RCC 7860 (cell line): Measurements from ENCODE around the gene HOXC5.

ENCODE experiments used
- DNase-seq: peaks from one replicate; pipeline ENCODE4 v3.0.0-alpha.2; 2015; ENCODE audit warnings: low spot score
- FAIRE-seq: peaks from 2 replicates; lab custom pipeline; 2012; peaks lifted over from hg19 to GRCh38; lab: Jason Lieb, UNC

Gene HOXC5

DNA sequence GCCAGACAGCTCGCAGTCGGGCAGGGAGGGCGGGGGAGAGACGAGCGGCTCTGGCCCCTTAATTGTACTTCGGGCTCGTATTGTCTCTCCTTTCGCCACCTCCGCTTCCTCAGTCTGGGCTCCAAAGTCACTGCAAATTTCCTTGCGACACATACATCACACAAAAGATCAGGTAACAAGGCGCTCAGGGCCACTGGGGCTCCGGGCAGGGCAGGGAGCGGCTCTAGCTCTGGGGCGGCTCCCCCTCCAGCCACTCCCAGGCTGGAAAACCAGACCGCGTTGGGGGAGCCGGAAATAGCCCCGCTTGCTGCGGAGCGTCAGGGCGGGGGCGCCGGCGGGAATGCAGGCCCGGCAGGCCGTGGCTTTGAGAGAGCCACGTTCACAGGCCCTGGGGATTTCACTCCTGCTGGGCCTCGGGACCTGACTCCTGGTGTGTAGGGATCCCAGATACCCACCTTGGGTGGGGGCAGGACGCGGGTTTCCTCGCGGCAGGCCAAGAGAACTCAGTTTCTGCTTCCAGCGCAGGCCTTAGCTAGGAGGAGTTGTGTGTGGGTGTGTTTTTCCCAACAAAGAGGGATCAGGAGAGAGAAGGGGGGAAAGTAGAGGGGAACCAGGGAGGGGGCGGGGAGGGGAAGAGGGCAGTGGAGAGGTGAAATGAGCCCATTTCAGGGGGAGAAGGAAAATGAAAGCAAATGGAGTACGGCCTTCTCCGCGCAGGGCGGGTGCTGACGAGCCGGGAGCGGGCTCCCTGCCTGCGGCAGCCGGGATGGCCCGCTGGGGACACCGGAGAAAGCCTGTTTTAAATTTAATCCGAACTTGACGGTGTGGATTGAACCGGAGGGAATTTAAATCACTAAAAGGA is 37.2 kb upstream of the HOXC5 start:
- FAIRE-seq (no peak), DNase-seq (peak; percentile 58)

DNA sequence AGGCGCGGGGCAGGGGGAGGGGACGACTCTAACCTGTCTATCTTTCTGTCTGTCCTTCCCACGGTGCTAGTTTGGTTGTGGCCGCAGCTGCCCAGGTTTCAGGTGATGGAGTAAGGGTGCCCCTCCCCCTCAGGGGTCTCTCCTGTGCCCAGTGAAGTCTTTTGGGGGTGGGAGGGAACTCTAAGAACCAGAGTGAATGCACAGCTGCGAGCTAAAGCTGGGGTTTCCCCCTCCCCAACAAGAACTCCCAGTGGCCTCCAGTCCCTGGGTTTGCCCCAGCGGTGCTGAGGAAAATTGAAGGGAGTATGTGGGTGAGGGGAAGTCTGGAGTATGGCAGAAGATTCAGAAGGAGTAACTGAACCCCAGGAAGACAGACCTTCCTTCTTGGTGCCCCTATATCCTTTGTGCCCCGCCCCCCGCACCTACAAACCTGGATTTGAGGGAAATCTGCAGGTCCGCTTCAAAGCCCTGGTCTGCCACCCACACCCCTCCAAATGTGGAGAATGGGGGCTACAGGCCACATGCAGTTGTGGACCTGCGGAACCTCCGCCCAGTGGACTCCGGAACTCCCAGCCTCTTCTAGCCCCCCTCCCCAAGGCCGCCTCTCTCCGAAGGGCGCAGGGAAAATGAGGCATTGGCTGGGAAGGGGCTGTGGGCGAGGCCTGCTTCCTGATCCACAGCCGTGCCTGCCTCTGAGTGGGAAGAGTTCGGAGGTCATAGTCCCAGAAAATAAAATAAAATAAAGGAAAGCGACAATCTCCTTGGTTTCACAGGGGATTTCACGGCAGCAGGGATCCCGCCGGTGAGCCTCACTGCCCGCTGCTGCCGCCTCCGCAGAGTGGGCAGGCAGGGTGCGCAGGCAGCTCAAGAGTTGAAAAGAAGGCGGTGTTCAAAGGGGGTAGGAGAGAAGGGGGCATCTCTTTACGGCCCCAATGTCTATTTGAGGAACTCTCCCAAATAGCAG is 36.3 kb upstream of the HOXC5 start:
- FAIRE-seq (no peak), DNase-seq (no peak)

DNA sequence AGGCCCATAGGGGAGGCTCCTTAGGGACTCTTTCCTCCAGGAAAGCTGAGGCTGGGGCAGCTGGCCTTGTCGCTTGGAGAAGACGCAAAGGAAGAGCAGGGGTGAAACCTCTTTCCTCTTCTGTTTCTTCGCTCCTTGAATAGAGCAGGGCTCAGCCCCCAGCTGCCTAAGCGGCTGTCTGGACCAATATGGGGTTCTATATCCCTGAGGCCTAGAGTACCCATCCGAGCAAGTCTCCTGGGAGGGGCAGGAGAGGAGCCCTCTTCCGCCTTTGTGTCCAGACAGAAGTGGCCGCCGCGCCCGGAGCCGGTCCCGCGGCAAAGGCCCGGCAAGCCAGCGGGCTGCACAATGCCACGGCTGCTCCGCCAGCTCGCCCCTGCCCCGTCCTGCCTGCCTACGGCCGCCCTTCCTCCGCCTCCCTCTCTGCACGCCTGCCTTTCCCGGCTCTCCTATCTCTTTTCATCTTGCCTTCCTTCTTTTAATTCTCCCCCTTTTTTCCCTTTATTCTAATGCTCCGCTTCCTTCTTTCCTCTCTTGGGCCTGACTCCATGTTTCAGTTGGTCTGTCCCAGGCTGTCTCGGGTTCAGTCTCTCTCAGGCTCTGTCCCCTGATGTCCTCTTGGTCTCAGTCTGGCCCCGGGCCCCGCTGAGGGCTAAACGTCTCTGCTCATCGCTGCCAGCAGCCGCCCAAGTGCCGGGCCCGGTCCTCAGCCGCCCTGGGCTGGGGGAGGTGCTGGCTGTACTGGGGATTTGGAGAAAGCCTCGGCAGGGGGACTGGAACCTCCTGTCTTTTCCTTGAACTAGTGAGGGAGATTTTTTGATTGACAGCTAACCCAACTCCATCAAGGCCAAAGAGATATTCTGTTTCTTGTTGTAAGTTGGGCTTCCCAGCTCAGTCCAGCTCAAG is 35.4 kb upstream of the HOXC5 start:
- FAIRE-seq: no peak
- DNase-seq: no peak

DNA sequence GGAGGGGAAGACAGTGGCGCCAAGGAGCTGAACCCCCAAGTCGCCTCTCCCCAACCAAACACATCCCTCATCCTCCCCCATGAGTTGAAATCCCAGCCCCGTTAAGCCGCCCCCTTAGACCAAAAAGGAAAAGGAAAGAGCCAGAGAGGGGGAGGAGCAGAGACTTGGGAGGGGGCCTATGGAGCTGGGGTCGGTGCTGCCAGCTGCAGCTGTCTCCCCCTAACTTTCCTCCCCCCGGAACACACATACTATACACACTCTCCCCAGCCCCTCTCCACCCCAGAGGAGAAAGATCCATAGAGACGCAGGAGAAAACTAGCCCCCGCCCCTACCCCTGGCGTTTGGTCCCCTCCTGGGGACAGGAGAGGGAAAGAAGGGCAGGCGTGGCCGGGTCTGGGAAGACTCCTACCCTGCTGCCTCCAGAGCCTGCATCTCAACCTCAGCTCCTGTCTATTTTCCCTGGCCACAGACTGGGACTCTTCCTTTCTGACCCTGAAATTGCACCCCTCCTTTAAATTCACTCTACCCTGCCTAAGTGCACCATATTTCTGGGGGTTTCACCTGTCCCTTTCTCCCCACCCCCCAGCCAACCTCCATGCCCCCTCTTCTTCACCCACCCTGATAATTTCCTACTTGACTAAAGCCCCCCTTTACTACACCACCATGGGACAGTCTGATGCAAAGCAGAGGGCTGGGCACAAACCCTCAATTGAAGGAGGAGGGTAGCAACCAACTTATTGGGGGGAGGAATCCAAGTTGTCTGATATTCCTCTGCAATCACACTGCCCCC is 34.5 kb upstream of the HOXC5 start:
- FAIRE-seq (no peak), DNase-seq (no peak)

DNA sequence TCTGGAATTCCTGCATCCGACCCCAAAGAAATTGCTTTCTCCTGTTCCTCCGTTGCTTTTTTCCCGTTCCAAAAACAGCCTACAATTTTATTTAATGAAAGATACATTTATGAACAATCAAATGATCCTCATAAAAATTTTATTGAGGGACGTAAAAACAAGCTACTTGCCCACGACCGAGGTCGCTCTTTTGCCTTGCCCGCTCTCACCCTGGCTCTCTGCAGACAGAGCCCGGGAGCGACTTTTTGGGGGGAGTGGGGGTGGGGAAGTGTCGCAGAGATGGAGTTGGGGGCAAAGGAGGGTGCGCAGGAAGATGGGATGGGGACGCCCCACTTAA is 34.0 kb upstream of the HOXC5 start:
- no peak for FAIRE-seq

DNA sequence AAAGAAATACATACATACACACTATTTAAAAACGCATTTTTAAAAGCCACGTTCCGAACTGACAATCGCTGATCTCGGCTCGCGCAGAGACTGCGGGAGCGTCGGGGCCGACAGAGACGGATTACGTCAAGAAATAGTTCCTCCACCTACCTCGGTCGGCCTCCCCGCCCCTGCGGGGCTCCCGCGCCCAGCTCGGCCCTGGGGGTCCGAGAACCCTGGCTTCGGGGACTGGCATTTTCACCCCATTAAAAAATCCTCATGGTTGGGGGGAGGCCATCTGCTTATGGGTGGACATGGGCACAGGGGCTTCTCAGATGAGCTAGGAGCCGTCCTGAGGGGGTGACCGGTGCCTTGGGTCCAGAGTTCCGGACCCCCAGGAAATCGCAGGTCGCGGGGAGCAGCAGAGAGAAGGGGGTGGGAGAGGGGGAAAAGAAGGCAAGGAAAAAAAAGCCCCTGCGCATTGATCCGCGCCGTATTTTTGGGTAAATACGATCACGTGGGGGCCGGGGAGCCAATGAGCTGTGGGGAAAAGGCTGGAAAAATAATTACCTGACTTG is 33.2 kb upstream of the HOXC5 start:
- DNase-seq (peak; percentile 11), FAIRE-seq (no peak)

More for the DNA sequence above, 34.0 kb upstream of the HOXC5 start:
- DNase-seq: no peak

DNA sequence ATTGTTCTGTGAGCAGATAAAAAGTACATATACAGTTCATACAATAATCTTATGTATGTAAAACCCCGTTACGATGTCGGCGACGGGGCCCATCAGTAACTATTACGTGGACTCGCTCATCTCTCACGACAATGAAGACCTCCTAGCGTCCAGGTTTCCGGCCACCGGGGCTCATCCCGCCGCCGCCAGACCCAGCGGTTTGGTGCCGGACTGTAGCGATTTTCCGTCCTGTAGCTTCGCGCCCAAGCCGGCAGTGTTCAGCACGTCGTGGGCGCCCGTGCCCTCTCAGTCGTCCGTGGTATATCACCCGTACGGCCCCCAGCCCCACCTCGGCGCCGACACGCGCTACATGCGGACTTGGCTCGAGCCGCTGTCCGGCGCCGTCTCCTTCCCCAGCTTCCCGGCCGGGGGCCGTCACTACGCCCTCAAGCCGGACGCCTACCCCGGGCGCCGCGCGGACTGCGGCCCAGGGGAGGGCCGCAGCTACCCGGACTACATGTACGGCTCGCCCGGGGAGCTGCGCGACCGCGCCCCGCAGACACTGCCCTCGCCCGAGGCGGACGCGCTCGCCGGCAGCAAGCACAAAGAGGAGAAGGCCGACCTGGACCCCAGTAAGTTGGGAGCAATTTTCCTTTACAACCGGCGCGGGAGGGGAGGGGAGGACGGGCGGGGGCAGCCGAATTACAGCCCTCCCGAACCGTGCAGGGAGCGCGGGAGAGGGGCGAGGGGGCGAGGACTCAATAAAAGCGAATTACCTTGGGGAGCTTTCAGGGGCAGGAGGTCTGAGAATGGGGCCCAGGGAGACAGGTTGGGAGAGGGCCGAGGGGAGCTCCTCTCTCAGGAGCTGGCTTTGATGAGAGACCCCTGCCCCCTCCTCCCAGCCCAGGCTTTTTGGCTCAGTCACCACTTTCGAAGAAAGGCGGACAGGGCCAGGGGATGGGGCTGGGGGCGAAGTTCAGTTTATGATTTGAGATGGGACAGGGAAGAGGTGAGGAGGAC is 32.4 kb upstream of the HOXC5 start, which contains the start of gene HOXC9:
HOXC9 (plus strand) TSS at position 46 of the 999 bp plus-strand sequence; CDS start at position 74, 28 bp downstream.
- FAIRE-seq (no peak), DNase-seq (peak; percentile 14)

DNA sequence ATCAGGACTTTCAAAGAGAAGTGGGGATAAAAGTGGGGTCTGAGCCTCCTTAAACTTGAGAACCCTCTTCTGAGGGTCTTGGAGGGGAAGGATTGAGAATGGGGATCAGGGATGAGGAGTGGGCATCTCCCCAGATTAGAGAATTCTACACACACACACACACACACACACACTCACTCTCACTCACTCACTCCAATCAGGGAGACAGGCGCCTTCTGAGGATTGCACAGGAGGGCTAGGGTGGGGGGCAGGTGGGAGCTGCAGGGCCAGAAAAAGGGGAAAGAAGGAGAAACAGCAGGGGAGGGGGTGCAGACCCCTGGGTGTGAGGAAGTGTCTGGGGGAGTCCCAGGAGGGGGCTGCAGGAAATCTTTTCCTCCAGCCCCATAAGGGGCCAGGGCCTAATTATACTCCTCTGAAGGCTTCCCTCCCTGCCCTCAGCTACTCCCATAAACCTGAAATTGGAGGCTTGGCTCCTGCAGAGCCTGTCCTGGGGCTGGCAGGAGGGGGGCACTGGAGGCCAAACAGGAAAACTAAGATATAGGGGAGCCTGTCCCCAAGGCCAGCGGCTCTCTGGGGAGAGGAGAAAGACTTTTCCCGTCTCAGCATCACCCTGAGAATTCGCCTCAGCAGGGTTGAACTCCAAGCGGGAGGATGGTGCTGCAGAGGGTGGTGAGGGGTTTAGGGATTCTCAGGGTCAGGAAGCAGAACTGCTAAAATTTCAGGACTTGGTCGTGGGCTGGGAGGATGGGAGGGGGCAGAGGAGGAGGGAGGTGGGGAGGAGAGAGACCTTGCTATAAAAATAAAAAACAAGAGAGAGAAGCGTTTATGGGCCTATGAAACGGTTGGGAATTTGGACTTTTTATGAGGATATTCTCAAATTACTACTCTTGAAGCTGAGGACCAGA is 31.3 kb upstream of the HOXC5 start:
- no peak for FAIRE-seq

DNA sequence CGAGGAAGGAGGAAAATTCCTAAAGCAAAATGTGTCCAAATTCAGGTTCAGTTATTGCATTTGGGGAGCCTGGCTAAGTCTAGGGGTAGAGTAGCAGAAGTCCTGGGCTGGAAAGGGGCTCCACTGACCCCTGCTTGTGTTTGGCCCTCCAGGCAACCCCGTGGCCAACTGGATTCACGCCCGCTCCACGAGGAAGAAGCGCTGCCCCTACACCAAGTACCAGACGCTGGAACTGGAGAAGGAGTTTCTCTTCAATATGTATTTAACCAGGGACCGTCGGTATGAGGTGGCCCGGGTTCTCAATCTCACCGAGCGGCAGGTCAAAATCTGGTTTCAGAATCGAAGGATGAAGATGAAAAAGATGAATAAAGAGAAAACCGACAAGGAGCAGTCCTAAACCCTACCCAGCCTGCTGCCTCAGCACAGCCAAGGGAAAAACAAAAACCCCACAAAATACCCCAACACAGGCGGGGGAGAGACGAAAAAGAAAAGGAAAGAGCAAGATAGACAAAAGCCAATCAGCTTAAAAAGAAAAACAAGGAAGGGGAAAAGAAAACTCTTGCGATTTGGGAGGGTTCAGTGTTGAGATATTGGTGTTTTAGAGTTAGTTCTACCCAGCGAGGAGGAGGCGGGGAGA is 30.5 kb upstream of the HOXC5 start:
- FAIRE-seq (no peak), DNase-seq (no peak)

More for the DNA sequence above, 31.3 kb upstream of the HOXC5 start:
- DNase-seq: no peak

DNA sequence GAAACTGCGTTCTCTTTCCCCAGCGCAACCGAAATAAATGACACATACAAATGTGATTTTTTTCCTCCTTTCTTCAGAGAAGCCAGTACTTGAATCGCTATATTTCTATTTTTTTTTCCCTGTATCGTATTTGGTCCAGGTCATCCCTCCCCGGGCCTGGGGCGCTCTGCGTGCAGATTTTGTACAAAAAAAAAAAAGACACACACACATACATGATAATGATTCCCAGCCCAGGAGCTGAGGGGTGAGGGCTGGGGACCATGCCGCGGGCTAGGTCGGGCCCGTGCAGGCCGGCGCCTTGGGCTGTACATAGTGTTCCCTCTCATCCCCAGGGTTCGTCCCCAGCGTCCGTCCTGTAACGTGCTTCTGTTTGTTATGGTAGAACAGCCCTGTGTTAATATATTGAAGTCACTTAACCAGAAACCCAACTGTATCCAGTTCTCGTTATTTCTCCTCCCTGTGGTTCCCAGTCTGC is 29.9 kb upstream of the HOXC5 start:
- FAIRE-seq (no peak), DNase-seq (no peak)

DNA sequence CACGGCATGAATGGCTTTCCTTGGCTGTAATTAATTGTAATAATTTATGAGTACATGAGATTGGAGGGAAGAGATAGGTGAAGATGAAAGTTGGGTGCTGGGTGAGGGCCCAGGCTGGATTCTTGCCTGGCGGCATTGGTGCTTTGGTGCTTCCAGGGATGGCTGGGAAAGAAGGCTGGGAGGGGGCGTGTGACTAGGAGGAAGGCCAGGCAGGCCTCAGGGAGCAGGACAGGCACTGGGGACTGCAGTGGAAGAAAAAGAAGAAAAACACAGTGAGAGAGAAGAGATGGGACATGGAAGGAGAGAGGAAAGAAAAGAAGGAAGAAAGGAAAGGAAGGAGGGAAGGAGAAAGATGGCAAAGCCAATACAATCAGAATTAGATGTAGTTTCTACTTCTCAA is 29.2 kb upstream of the HOXC5 start:
- FAIRE-seq (no peak), DNase-seq (no peak)

DNA sequence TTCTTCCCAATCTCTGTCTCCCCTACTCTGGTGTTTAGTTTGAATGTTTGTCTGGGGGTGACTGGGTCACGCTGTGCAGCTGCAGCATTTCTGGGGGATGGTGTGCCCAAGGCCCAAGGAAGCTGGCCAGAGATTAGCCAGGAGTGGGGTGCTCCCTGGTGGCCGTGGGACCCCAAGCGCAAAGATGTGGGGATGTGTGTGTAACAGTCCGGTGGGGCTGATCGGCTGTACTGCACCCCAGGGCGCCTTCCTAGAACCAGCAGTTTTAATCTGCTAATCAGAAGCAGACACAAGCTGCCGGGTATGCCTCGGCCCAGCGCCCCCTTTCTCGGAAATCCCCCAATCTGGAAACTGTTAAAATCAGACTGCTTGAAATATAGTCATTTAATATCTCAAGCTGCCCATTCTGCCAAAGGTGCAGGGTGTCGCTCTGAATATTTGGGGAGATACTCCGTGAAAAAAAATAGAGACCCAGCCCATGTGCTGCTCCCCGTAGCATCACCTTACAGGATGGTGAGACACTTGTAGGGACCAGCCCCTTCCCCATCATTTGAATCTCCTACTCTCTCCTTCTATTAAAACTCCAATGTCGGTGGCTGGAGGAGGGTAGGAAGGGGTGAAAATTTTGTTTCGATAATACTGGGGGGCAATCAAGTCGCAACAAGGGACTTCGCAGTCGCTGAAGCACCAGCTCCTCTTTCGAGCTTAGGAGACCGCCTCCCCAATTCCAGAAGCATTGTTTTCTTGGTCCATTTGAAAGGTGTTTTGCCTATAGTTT is 28.6 kb upstream of the HOXC5 start:
- FAIRE-seq: no peak

DNA sequence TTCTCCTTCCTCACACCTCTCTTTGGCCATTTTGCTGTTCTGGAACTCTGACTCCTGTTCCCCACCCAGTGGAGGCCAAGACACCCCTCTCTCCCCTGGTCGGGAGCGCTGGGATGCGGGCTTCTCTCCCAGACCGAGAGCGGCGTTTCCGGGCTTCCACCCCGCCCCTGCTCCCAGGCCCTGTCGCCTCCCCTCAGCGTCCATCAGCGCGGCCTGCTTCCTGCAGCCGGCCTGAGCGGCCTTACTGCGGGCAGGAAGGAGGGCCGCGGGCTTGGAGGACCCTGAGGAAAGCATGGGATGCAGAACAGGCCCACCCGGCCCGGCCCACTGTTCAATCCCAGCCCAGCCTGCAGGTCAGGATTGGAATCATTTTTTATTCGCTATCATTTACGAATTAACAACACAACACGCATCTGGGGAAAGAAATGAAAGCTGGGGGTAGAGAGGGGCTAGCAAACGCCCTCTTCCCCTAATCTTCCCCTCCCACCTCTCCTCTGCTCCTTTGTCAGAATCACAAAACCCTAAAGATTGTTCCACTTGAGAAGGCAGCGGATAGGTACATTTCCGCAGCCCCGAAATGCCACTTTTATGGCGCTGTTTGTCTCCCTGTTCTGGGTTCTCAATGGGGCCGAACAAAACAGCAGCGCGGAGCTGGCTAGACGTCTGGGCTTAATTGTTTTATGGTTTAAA is 27.9 kb upstream of the HOXC5 start:
- no peak for FAIRE-seq
- DNase-seq: no peak

More for the DNA sequence above, 28.6 kb upstream of the HOXC5 start:
- no peak for DNase-seq

DNA sequence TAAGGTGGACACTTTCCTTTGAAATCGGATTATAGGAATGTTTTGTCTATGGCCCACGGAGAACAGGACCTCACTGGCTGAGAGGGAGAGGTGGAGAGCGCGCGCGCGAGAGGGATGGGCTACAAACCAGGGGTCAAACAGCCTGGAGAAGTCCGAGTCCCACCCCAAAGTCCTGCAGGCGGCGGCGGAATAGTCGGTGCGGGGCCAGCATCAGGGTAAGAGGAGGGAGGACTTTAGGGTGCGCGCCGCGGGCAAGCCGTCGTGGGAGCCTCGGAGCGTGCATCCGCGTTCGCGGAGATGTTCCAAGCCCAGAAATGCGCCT is 27.4 kb upstream of the HOXC5 start:
- no peak for DNase-seq
- no peak for FAIRE-seq

DNA sequence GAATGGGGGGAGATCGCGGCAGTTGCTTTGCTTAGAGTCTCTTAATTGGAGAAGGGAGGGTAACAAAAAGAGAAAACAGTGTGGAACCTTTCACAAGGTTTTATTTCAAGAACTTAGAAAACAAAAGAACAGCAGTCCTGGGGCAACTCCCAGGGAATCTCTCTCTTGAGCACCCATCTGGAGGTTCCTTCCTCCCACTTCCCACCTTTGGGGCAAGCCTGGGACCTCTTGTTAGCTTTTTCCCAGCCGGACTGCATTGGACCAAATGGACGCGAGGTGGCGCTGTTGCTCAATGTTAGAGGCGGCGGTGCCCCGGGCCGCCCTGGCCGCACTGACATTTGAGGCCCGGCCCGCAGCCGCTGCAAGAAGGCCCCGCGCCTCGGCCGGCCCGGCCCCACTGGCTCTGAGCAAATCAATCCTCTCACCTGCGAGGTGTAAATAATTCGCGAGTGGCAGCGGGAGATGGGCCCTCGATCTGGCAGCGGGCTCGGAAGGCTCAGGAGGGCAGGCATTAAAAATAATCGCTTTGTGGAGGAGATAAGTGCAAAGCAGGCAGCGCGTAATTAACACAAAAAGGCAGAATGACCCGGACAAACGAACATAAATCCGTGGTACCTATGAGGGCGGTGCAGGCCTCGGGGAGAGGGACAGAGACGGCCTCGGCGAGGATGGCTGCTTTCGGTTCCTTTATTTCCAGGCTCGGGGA is 26.8 kb upstream of the HOXC5 start:
- no peak for FAIRE-seq
- DNase-seq: peak; percentile 41
